HCT116 (cell line): ENCODE measurements around the gene RTN1. TPM values are rescaled to one million over a fixed set of nuclear protein-coding genes. Genes with fewer than 3 reads are reported as not detected.

ENCODE experiments used
- ATAC-seq: fragments of 200-7000 bp; cut with Tn5 transposase; 2 replicates; pipeline ENCODE4 v1.9.1; 2020; ENCODE audit warnings: mild to moderate bottlenecking, moderate library complexity
- BruUV-seq: library from RNA; stranded (reverse); fragments of 400-500 nt; replicated peaks from 2 replicates; lab custom pipeline; 2021; lab: Mats Ljungman, UMichigan
- CTCF ChIA-PET: fragments of 300-600 bp; sonication (Branson Sonifier 250); formaldehyde crosslinking; loops from one replicate; lab custom pipeline; 2021; ENCODE audit warnings: antibody characterized with exemption; lab: Charles Lee
- POLR2A ChIA-PET: fragments of 300-600, 350-600 bp; sonication (Branson Sonifier 250); formaldehyde crosslinking; loops from one replicate; lab custom pipeline; 2021; ENCODE audit warnings: antibody characterized with exemption; lab: Charles Lee
- RAD21 ChIA-PET, 2 experiments: fragments of 300-600 bp; sonication (Branson Sonifier 250); formaldehyde crosslinking; loops; one replicate each; lab custom pipeline; 2023; ENCODE audit warnings: low total read pairs in 2 of 2; ENCODE audit not compliant: uncharacterized antibody in 2 of 2, unreplicated experiment in 2 of 2, low non-redundant PET in 1 of 2; lab: Charles Lee
- DNase-seq: peaks from one replicate; pipeline ENCODE4 v3.0.0-alpha.2; 2010; ENCODE audit warnings: low read depth, low spot score
- H2AFZ ChIP-seq: fragments of 200-600 bp; shearing (Covaris generic), sonication (generic); 2 replicates; pipeline ENCODE4 v1.6.1; 2017; ENCODE audit warnings: low read depth, mixed run types, mixed read lengths, antibody characterized with exemption, low read length; ENCODE audit not compliant: poor library complexity, severe bottlenecking
- H3K27ac ChIP-seq: 2 replicates; pipeline ENCODE4 v1.5.1; 2012; ENCODE audit warnings: low read depth, low read length
- H3K27me3 ChIP-seq: fragments of 200-600 bp; sonication (generic); 2 replicates; pipeline ENCODE4 v1.6.1; 2016; ENCODE audit warnings: mixed run types, low read length, mixed read lengths; ENCODE audit not compliant: insufficient read depth
- H3K36me3 ChIP-seq, 2 experiments: fragments of 200-500 bp in 1 of 2; fragments of 200-600 bp in 1 of 2; sonication (Bioruptor generic) in 1 of 2; sonication (generic) in 1 of 2; 2 replicates each; pipeline versions ENCODE4 v1.5.1 to v1.6.1; 2014 to 2016; ENCODE audit warnings: low read length in 2 of 2, inconsistent platforms in 1 of 2, mixed read lengths in 1 of 2, mixed run types in 1 of 2; ENCODE audit not compliant: insufficient read depth in 2 of 2, control insufficient read depth in 1 of 2
- H3K4me1 ChIP-seq, 2 experiments: fragments of 200-600 bp in 1 of 2; sonication (generic) in 1 of 2; 2 replicates each; pipeline versions ENCODE4 v1.5.1 to v1.6.1; 2012 to 2017; ENCODE audit warnings: low read length in 2 of 2, inconsistent platforms in 1 of 2, mild to moderate bottlenecking in 1 of 2, mixed read lengths in 1 of 2, mixed run types in 1 of 2, moderate library complexity in 1 of 2; ENCODE audit not compliant: insufficient read depth in 2 of 2, control insufficient read depth in 1 of 2
- H3K4me2 ChIP-seq: fragments of 200-600 bp; sonication (generic); 2 replicates; pipeline ENCODE4 v1.6.1; 2017; ENCODE audit warnings: mixed run types, low read length, mixed read lengths
- H3K4me3 ChIP-seq, 2 experiments: fragments of 200-600 bp in 1 of 2; sonication (generic) in 1 of 2; replicated peaks in 1 of 2; 2 replicates each; pipeline ENCODE4 v1.5.1; 2011 to 2016; ENCODE audit warnings: low read length in 2 of 2, control low read depth in 1 of 2, low read depth in 1 of 2, mild to moderate bottlenecking in 1 of 2, mixed read lengths in 1 of 2, mixed run types in 1 of 2
- H3K79me2 ChIP-seq: fragments of 200-600 bp; sonication (generic); 2 replicates; pipeline ENCODE4 v1.6.1; 2017; ENCODE audit warnings: mild to moderate bottlenecking, mixed run types, low read length, moderate library complexity, mixed read lengths; ENCODE audit not compliant: insufficient read depth
- H3K9ac ChIP-seq: fragments of 200-600 bp; sonication (generic); 2 replicates; pipeline ENCODE4 v1.6.1; 2016; ENCODE audit warnings: low read length, mixed read lengths
- H3K9me2 ChIP-seq: fragments of 200-600 bp; sonication (generic), shearing (Covaris generic); 2 replicates; pipeline ENCODE4 v1.6.1; 2017; ENCODE audit warnings: mixed run types, mild to moderate bottlenecking, moderate library complexity; ENCODE audit not compliant: insufficient read depth
- H3K9me3 ChIP-seq, 2 experiments: fragments of 200-500 bp in 1 of 2; fragments of 200-600 bp in 1 of 2; sonication (Bioruptor generic) in 1 of 2; sonication (generic) in 1 of 2; 2 replicates each; pipeline ENCODE4 v1.6.1; 2014 to 2017; ENCODE audit warnings: low read length in 2 of 2, mixed read lengths in 2 of 2, inconsistent platforms in 1 of 2, low read depth in 1 of 2, mild to moderate bottlenecking in 1 of 2, mixed run types in 1 of 2, moderate library complexity in 1 of 2; ENCODE audit not compliant: control insufficient read depth in 1 of 2, insufficient read depth in 1 of 2
- H4K20me1 ChIP-seq: fragments of 200-600 bp; sonication (generic), shearing (Covaris generic); 2 replicates; pipeline ENCODE4 v1.6.1; 2017; ENCODE audit warnings: mixed run types, mild to moderate bottlenecking, moderate library complexity; ENCODE audit not compliant: insufficient read depth
- CEBPB ChIP-seq: IDR thresholded peaks from 2 replicates; pipeline ENCODE4 v1.6.1; 2012; ENCODE audit warnings: low read depth
- CTCF ChIP-seq, 3 experiments: fragments of 200-600 bp in 1 of 3; sonication (generic) in 1 of 3; IDR thresholded peaks in 2 of 3; conservative IDR thresholded peaks in 1 of 3; 2 replicates each; pipeline ENCODE4 v1.5.1; 2012 to 2017; ENCODE audit warnings: low read depth in 2 of 3, low read length in 2 of 3, antibody characterized with exemption in 1 of 3, borderline replicate concordance in 1 of 3, control low read depth in 1 of 3, mild to moderate bottlenecking in 1 of 3, mixed read lengths in 1 of 3, mixed run types in 1 of 3, moderate library complexity in 1 of 3; ENCODE audit not compliant: insufficient read depth in 1 of 3
- EZH2 ChIP-seq: fragments of 200-600 bp; sonication (generic); IDR thresholded peaks from 2 replicates; pipeline ENCODE4 v1.6.1; 2017; ENCODE audit warnings: antibody characterized with exemption, mixed run types
- POLR2A ChIP-seq: IDR thresholded peaks from 2 replicates; pipeline ENCODE4 v1.7.0; 2011; ENCODE audit warnings: borderline replicate concordance; ENCODE audit not compliant: insufficient read depth, insufficient read length; ENCODE audit errors: extremely low read depth
- POLR2AphosphoS5 ChIP-seq: IDR thresholded peaks from 2 replicates; pipeline ENCODE4 v1.6.1; 2011; ENCODE audit warnings: mild to moderate bottlenecking, low read depth, low read length, moderate library complexity
- RAD21 ChIP-seq: IDR thresholded peaks from 2 replicates; pipeline ENCODE4 v1.6.1; 2012; ENCODE audit warnings: low read depth, mild to moderate bottlenecking
- ZFX ChIP-seq: fragments of 450-650 bp; IDR thresholded peaks from 2 replicates; pipeline ENCODE4 v1.6.1; 2017
- intact Hi-C: fragments of 100-400 bp; cut with micrococcal nuclease; formaldehyde crosslinking; loops from 2 replicates; pipeline ENCODE4 v1.10.0; 2022
- total RNA-seq: library from RNA; stranded (reverse); gene quantifications from one replicate; pipeline ENCODE4 v1.2.1, GENCODE V29; 2021; ENCODE audit not compliant: unreplicated experiment
- TF ChIP-seq, protein P1 (sequence below): IDR thresholded peaks from 2 replicates; pipeline ENCODE4 v1.6.1; 2012
- TF ChIP-seq, protein P2 (sequence below): IDR thresholded peaks from 2 replicates; pipeline ENCODE4 v1.6.1; 2012

The RTN1 gene
- total RNA-seq, 1 experiment from 2014 or later: 0.57 TPM

DNA sequence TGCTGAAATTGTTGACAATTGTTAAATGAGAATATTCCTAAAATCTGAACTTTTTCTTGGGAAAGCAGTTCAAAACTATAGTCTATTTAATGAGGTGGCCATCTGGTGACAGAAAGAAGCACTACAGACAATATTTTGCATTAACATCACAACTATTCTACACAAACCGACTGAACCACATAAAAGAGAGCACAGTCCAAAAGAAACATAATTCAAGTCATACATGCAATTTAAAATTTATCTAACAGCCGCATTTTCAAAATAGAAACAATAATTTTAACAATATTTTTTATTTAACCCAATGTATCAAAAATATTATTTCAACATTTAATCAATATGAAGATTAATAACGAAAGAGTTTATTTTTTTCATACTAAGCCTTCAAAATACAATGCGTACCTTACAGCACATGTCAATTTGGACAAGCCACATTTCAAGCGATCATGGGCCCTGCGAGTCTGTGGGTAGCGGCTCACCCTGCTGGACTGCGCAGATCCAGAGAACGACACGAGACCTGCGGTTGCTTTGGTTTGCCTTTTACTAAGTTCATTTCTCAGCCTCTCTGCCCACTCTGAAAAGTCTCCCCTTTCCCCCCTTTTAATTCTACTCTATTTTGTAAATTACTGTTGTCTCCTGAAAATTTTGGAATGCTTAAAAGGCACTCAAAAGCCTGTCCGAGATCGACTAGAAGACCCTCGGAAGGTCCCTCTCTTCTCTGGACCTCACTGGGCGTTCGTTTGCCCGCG, 48.4 kb upstream of the RTN1 start:
- no peak overlapping the region for H3K4me2 ChIP-seq
- H4K20me1 ChIP-seq: no peaks in the 10 kb centered on the region
- no peaks in the 10 kb centered on the region for H3K9me3 ChIP-seq
- ATAC-seq (no peak; the same call in 1 of the 2 replicates), DNase-seq (peak; percentile 16)
- H3K4me1 ChIP-seq: no peaks in the 10 kb centered on the region
- CTCF ChIA-PET: interaction anchor here (0.8 to 2.7 kb wide), 7 partner anchors 21 to 412 kb away, joined by 3 to 16 read pairs (median 3); no protein-coding TSS in a partner anchor
- H3K27ac ChIP-seq: no peak overlapping the region
- no peak overlapping the region for H3K4me3 ChIP-seq
- H3K9ac ChIP-seq: no peak overlapping the region
- BruUV-seq: no TSS peak
- no peak overlapping the region for H2AFZ ChIP-seq
- H3K79me2 ChIP-seq: no peaks in the 10 kb centered on the region
- H3K27me3 ChIP-seq: no peaks in the 10 kb centered on the region
- RAD21 ChIA-PET: interaction anchor here in 1 of 2 experiments (0.6 kb wide), 1 partner anchor 406 kb away, joined by 4 read pairs; no protein-coding TSS in a partner anchor
- intact Hi-C loops: loop anchor here (1.0 kb wide), 1 partner anchor 287 kb away; no protein-coding TSS in a partner anchor
- POLR2A ChIA-PET: no interaction called here
- H3K36me3 ChIP-seq: no peaks in the 10 kb centered on the region
- TF ChIP-seq, protein P1, sequence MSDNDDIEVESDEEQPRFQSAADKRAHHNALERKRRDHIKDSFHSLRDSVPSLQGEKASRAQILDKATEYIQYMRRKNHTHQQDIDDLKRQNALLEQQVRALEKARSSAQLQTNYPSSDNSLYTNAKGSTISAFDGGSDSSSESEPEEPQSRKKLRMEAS: no peak
- TF ChIP-seq CTCF (IDR thresholded peaks at IDR 0.05 in 2 of 3, conservative IDR thresholded peaks at IDR 0.05 in 1 of 3; ENCODE audit: borderline replicate concordance in 1 of 3, insufficient read depth in 1 of 3, low read depth in 2 of 3, low read length in 2 of 3): peak; percentile 34 to 55 (median 37); a peak in 4 of 6 replicates
- peak; percentile 45 for TF ChIP-seq RAD21
- H3K9me2 ChIP-seq: no peaks in the 10 kb centered on the region

GRCh38 chr14:59913187-59913586, 42.6 kb upstream of the RTN1 start:
- Histone ChIP-seq H4K20me1 (no peaks in the 10 kb centered on the region), H3K36me3 (no peaks in the 10 kb centered on the region), H3K9ac (no peak overlapping the region), H3K4me3 (no peak overlapping the region), H3K27me3 (no peaks in the 10 kb centered on the region), H3K4me1 (no peaks in the 10 kb centered on the region), H2AFZ (no peak overlapping the region), H3K9me3 (no peaks in the 10 kb centered on the region), H3K9me2 (no peaks in the 10 kb centered on the region), H3K79me2 (no peaks in the 10 kb centered on the region), H3K4me2 (no peak overlapping the region), H3K27ac (no peak overlapping the region)
- ChIA-PET RAD21 (no interaction called here), CTCF (no interaction called here), POLR2A (no interaction called here)
- ATAC-seq (no peak), DNase-seq (no peak)
- no TSS peak for BruUV-seq
- intact Hi-C loops: no loop called here
- TF ChIP-seq POLR2A: no peak
- TF ChIP-seq POLR2AphosphoS5: no peak
- TF ChIP-seq ZFX: no peak
- no peak for TF ChIP-seq CEBPB
- TF ChIP-seq, protein P2, sequence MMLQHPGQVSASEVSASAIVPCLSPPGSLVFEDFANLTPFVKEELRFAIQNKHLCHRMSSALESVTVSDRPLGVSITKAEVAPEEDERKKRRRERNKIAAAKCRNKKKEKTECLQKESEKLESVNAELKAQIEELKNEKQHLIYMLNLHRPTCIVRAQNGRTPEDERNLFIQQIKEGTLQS: no peak
- no peak for TF ChIP-seq CTCF (IDR thresholded peaks at IDR 0.05 in 2 of 3, conservative IDR thresholded peaks at IDR 0.05 in 1 of 3; ENCODE audit: borderline replicate concordance in 1 of 3, insufficient read depth in 1 of 3, low read depth in 2 of 3, low read length in 2 of 3)
- no peak for TF ChIP-seq EZH2
